GM11168 (cell line): Measurements from ENCODE around the gene CCDC9.

Experiments
- in situ Hi-C: fragments of 300-500 bp; cut with MboI; formaldehyde crosslinking; loops from one replicate; pipeline ENCODE4 v1.12.0; 2022; ENCODE audit warnings: low sequenced_read_pairs; ENCODE audit not compliant: unreplicated experiment

The CCDC9 gene

DNA sequence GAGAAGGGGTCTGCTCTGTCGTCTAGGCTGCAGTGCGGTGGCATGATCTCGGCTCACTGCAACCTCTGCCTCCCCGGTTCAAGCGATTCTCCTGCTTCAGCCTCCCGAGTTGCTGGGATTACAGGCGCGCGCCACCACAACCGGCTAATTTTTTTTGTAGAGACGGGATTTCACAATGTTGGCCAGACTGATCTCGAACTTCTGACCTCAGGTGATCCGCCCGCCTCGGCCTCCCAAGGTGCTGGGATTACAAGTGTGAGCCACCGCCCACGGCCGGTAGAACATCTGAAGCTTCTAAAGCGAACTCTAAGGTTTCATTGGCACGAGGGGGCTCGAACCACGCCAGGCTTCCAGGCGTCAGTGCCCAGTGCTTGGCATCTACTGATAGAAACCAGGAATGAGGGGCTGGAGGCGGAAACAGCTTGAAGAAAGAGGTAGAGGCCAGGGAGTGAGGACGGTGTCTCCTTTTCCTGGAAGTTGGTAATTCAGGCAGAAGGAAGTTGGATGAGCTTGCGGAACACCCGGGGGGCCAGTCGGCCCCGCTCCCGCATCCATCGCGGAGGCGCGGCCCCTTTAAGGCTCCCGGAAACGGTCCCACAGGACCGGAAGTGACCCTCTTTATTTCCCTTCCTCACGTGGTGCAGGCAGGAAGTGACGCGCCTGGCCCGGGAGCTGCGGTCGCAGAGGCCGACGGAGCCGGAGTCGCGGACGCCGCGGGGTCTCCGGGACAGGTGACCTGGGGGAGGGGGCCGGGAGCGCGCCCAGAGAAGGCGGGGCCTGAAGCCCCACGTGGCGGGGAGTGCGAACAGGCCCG lies at the start of gene CCDC9:
Gene CCDC9, plus strand, starts transcription at position 647 of the 814 bp plus-strand sequence. CDS start 1,876 bp downstream, outside the sequence.
- in situ Hi-C loops, result no loop called here

DNA sequence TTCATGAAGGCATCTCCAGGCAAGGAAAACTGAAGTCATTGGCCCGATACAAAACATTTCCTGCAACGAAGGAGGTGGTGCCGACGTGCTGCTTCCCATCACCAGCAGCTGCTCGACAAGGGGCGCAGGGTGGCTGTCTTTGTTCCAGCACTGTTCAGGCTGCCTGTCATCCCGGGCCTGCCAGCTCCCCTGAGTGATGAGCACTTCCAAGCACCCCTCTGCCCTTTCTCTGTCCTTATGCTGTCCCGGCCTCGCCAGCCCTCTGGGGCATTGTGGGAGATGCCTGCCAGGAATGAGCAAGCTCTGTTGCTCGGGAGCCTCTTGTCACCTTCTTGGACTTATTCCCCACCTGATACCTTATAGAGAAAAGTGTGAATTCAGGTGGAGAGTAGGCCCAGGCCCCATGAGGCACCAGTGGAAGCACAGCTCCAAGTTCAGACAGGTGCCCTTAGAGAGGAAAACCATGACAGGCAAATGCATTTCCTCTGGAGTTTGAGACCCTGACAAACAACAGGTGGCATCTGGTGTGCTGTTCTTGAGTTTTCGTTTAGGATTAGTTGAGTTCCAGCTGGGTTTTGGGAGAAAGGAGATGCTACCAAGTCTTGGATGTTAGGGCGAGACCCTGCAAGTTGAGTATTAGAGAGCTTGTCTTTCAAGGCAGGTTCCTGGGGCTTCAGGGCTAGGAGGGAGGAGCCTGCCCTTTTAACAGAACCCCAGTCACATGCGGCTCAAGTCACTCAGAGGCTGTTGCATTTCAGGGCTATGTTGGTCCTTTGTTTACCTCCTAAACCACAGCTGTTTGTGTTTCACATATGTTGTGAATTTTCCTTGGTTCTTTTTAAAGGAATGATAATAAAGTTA lies 46.8 kb upstream of the CCDC9 start:
- in situ Hi-C loops, result no loop called here

GRCh38 chr19:47210180-47210490 lies 46.2 kb upstream of the CCDC9 start:
- in situ Hi-C loops, result no loop called here

DNA sequence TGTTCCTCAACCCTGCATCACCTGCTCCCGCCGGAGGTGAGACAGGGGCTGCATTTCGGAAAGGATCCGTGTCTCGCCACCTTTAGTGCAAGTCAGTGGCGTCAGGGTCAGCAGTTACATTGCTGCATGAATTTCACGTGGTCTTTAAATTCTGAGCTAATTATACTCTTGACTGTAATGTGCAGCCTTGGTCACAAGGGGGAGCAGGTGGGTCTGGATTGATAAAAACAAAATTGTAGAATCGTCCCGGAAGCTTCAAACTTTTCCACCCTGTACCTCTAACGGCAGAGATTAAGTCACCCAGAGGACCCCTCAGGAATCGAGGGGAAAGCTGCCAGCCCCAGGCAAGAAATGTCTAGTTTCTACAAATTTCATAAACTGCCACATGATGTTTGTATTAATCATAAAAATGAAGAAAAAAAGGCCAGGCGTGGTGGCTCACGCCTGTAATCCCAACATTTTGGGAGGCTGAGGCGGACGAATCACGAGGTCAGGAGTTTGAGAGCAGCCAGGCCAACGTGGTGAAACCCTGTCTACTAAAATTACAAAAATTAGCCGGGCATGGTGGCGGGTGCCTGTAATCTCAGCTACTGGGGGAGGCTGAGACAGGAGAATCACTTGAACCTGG lies 45.5 kb upstream of the CCDC9 start:
- in situ Hi-C loops, result no loop called here

GRCh38 chr19:47215581-47215980 lies 40.7 kb upstream of the CCDC9 start:
- in situ Hi-C loops, result no loop called here

- in situ Hi-C loops, result no loop called here
Measured at GRCh38 chr19:47221080-47221841, 35.1 kb upstream of the CCDC9 start.

GRCh38 chr19:47221890-47222289 lies 34.4 kb upstream of the CCDC9 start:
- in situ Hi-C loops, result no loop called here

DNA sequence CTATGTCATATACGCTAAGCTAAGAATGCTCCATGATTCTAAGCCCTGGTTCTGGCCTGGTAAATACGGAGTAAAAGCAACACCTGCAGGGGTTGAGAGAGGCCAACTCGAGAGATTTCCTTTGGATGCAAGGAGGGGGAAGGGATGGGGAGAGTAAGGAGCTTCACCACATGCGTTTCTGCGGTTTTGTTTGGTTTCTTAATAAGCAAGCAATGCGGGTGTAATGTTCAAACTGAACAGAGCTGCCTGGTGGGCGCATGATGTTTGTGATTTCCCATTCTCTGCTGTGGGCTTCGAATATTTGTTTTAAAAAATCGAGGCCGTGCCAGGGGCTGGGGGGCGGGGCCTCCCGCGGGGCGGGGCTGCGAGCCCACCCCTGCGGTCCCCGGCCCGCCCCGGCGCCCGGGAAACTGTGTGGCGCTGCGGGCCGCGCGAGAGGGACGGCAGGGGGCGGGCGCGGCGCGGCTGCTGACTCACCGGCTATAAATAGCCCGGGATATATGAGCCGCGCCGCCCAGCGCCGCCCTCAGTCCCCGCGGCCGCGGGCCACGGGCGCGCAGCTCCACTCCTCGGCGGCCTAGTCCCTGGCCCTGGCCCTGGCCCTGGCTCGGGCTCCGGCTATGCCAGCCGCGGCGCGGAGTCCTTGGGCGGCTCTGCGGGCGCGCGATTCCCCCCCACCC lies 30.4 kb upstream of the CCDC9 start:
- in situ Hi-C loops, result no loop called here

DNA sequence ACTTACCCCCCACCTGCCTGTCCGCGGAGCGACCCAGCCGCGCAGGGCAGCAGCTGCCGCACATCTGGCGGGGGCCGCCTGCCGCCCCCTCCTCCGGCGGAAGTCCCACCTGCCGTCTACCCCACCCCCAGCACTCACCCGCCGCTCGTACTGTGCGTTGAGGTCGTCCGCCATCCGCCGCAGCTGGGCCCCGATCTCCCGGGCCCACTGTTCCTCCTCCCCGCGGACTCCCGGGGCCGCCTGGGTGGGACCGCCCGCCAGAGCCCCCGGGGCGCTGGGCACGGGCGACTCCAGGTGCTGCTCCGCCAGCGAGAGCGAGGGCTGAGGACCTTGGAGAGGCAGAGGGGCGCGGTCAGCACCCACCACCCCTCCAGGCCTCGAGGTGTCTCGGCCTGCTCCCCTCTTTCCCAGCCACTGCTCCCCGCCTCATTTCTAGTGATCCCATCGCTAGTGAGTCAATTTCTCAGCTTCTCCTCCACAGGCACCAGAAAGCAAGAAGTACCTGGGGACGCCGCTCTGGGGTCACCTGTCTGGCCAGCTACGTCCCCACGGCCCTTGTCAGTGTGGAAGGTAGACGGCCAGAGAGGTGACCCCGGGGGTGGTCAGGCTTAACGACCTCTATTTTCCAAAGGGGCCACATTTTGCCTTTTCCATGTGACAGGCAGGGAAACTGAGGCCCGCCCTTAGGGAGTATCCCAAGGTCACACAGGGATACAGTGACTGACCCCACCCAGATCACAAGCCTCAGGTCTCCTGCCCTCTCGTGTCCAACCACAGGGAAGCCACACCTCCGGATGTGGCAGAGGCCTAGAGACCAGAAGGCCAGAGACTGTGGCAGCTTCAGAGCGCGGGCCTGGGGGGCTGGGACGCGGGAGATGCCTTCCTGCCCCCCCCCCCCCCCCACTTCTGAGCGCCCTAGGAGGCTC lies 29.6 kb upstream of the CCDC9 start:
- in situ Hi-C loops, result no loop called here

DNA sequence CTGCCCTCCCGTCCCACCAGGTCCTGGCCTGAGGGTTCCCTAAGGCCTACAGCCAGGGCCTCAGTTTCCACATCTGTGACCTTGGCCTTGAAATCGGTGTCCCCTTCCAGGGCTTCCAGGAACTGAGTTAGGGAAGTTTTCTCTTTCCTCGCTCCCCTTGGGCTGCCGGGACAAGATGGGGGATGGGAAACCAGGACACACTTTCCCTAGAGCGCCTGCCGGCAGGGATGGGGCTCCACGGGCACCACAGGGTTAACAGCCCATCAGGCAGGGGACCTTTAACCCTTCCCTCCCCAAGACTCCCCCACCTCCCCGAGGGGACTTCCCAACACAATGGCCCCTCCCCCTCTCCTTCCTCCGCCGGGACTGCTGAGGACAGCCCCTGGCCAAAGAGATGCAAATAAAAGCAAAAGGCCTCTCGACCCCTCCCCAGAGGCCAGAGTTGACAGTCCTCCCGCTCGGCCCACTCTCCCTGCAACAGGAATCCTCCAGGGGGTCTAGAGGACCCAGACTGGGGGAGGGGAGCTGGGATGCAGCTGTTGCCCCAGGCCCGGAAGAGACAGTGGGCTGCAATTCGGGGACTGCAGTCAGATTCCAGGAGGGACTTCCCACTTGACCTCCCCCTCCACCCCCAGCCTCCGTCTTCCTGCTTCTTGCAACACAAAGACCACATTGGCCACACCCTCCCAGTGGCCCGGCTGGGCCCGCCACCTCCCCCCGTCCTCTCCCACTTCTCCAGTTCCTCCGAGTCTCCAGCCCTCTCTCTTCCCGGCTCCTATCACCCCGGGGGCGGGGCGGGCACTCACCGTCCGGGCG lies 28.8 kb upstream of the CCDC9 start:
- in situ Hi-C loops, result no loop called here

GRCh38 chr19:47228168-47228936 lies 28.0 kb upstream of the CCDC9 start:
- in situ Hi-C loops, result no loop called here

DNA sequence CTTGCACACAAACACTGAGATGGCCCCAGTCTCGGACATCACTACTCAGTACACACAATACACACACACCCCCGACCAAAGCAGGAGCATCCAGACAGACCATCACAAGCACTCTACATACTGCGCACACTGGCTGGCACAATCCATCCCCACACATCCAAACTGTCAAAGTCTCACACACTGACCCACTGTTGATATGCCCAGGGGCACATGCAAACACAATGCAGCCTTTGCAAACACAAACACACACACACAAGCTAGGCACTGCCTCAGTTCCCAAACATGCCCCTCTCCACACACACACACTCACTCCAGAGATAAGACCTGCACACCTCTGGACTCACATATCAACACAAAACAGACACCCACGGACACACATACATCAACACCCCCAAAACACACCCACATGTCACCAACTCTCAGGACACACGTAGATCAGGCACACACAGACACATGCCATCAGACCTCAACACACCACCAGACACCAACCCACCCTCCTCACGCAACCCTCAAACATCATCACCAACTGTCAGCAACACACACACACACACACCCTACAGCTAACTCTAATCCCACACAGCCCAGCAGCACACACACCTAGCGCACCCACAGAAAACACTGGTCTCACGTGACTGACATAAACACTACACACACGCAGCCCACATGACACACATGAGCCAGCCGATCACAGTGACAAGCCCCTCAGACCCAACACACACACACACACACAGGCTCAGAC lies 27.2 kb upstream of the CCDC9 start:
- in situ Hi-C loops, result no loop called here

DNA sequence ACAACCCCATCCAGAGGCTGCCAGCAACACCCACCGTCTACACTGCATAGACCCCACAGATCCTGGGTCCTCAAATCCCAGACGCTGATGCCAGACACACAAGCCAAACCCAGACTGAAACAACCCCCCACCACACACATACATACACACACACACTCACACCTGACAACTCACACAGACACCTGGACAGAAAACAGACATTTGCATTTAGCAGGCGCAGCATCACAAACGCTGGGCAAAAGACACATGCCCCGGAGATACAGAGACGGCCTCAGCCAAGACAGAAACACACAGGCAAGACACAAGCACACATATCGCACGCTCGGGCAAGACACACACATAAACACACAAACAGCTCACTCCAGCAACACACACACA lies 26.7 kb upstream of the CCDC9 start:
- in situ Hi-C loops, result no loop called here

GRCh38 chr19:47230054-47230920 lies 26.0 kb upstream of the CCDC9 start:
- in situ Hi-C loops, result no loop called here

- in situ Hi-C loops, result no loop called here
Measured at GRCh38 chr19:47230921-47231214, 25.5 kb upstream of the CCDC9 start, which contains the start of gene BBC3. Gene BBC3, minus strand, starts transcription at chr19:47231199. Its CDS starts 2,768 bp downstream, at chr19:47228431.
